HepG2 (cell line): ENCODE data around the gene HSCB. TPM values are rescaled to one million over a fixed set of nuclear protein-coding genes. Genes with fewer than 3 reads are reported as not detected.

Experiments used
- CREM ChIP-seq, 2 experiments: sonication (generic) in 1 of 2; formaldehyde crosslinking in 1 of 2; IDR thresholded peaks; 2 replicates each; pipeline versions ENCODE4 v1.4.0 to v1.6.1; 2016 to 2020; ENCODE audit warnings: antibody characterized with exemption in 1 of 2, mild to moderate bottlenecking in 1 of 2, missing genetic modification reagents in 1 of 2
- EP300 ChIP-seq, 3 experiments: sonication (generic) in 1 of 3; formaldehyde crosslinking in 1 of 3; IDR thresholded peaks; 2 replicates each; pipeline versions ENCODE4 v1.5.1 to v1.6.1; 2011 to 2020; ENCODE audit warnings: low read depth in 2 of 3, low read length in 2 of 3, borderline replicate concordance in 1 of 3, improper control_type of control experiment in 1 of 3, mild to moderate bottlenecking in 1 of 3, missing genetic modification reagents in 1 of 3, moderate library complexity in 1 of 3
- FOXK1 ChIP-seq: sonication (generic); formaldehyde crosslinking; IDR thresholded peaks from 2 replicates; pipeline ENCODE4 v1.4.0; 2020; ENCODE audit warnings: low read depth, missing genetic modification reagents, borderline replicate concordance
- GATA4 ChIP-seq: sonication (generic); IDR thresholded peaks from 2 replicates; pipeline ENCODE4 v1.6.1; 2016; ENCODE audit warnings: antibody characterized with exemption, low read depth, borderline replicate concordance
- IRF2 ChIP-seq: IDR thresholded peaks from 2 replicates; pipeline ENCODE4 v1.6.1; 2018; ENCODE audit warnings: missing genetic modification reagents, missing compliant biosample characterization
- KAT7 ChIP-seq: IDR thresholded peaks from 2 replicates; pipeline ENCODE4 v1.6.1; 2018; ENCODE audit warnings: borderline replicate concordance, missing compliant biosample characterization
- KDM3A ChIP-seq: IDR thresholded peaks from 2 replicates; pipeline ENCODE4 v1.6.1; 2018; ENCODE audit warnings: low read depth, missing compliant biosample characterization
- KLF12 ChIP-seq: sonication (generic); formaldehyde crosslinking; IDR thresholded peaks from 2 replicates; pipeline ENCODE4 v1.4.0; 2020; ENCODE audit warnings: missing genetic modification reagents, borderline replicate concordance
- KLF13 ChIP-seq: sonication (generic); formaldehyde crosslinking; IDR thresholded peaks from 2 replicates; pipeline ENCODE4 v1.4.0; 2020; ENCODE audit warnings: mild to moderate bottlenecking, missing genetic modification reagents
- RFX3 ChIP-seq: IDR thresholded peaks from 2 replicates; pipeline ENCODE4 v1.6.1; 2016; ENCODE audit warnings: missing biosample characterization, missing genetic modification reagents
- RXRA ChIP-seq: sonication (generic); formaldehyde crosslinking; IDR thresholded peaks from 2 replicates; pipeline ENCODE4 v1.5.1; 2020; ENCODE audit warnings: missing genetic modification reagents
- RXRB ChIP-seq: IDR thresholded peaks from 2 replicates; pipeline ENCODE4 v1.6.1; 2016; ENCODE audit warnings: borderline replicate concordance, missing genetic modification reagents, missing compliant biosample characterization
- SP4 ChIP-seq: sonication (generic); formaldehyde crosslinking; IDR thresholded peaks from 2 replicates; pipeline ENCODE4 v1.8.1; 2023; ENCODE audit warnings: mild to moderate bottlenecking, missing genetic modification reagents
- U2AF1 ChIP-seq: fragments of 200-400 bp; formaldehyde crosslinking; optimal IDR thresholded peaks from 2 replicates; pipeline ENCODE3; 2017; ENCODE audit warnings: mild to moderate bottlenecking, low read depth, low read length
- ZBTB8A ChIP-seq: sonication (generic); formaldehyde crosslinking; IDR thresholded peaks from 2 replicates; pipeline ENCODE4 v1.4.0; 2020; ENCODE audit warnings: mild to moderate bottlenecking, low read depth, missing genetic modification reagents, borderline replicate concordance
- ZNF432 ChIP-seq: sonication (generic); formaldehyde crosslinking; IDR thresholded peaks from 2 replicates; pipeline ENCODE4 v1.5.0; 2020; ENCODE audit warnings: missing genetic modification reagents, mild to moderate bottlenecking, borderline replicate concordance
- polyA plus RNA-seq, 8 experiments: library from polyadenylated mRNA; depleted of rRNA in 3 of 8; stranded (reverse) in 7 of 8; unstranded in 1 of 8; fragments of >200 nt; fragmentation: Illumina TruSeq in 4 of 8; extraction: Trizol in 4 of 8; gene quantifications; 2 replicates each; pipeline versions ENCODE4 v1.2.1 to v1.2.3, GENCODE V29; 2011 to 2016; ENCODE audit warnings: low read depth in 4 of 8, missing spikeins in 1 of 8, mixed read lengths in 1 of 8; ENCODE audit not compliant: insufficient read depth in 1 of 8
- total RNA-seq, 5 experiments: library from RNA; depleted of rRNA; stranded (reverse); fragments of >200 nt; fragmentation: Illumina TruSeq; extraction: Trizol; gene quantifications; 2 replicates each; pipeline ENCODE4 v1.2.3, GENCODE V29; 2016; ENCODE audit warnings: low read depth in 1 of 5
- TF ChIP-seq, protein P1 (sequence below): sonication (generic); formaldehyde crosslinking; IDR thresholded peaks from 2 replicates; pipeline ENCODE4 v1.4.0; 2020; ENCODE audit warnings: missing genetic modification reagents
- TF ChIP-seq, protein P2 (sequence below): sonication (generic); formaldehyde crosslinking; IDR thresholded peaks from 2 replicates; pipeline ENCODE4 v1.4.0; 2020; ENCODE audit warnings: missing genetic modification reagents
- TF ChIP-seq, protein P3 (sequence below): sonication (generic); formaldehyde crosslinking; IDR thresholded peaks from 2 replicates; pipeline ENCODE4 v1.9.0; 2022; ENCODE audit warnings: missing genetic modification reagents, mild to moderate bottlenecking, borderline replicate concordance

The HSCB gene
- total and polyA plus RNA-seq, 2 of the 13 experiments (the other 11 are each of a cell fraction or from before 2014, with no cell fraction given) = 15.4 to 20.9 TPM

DNA sequence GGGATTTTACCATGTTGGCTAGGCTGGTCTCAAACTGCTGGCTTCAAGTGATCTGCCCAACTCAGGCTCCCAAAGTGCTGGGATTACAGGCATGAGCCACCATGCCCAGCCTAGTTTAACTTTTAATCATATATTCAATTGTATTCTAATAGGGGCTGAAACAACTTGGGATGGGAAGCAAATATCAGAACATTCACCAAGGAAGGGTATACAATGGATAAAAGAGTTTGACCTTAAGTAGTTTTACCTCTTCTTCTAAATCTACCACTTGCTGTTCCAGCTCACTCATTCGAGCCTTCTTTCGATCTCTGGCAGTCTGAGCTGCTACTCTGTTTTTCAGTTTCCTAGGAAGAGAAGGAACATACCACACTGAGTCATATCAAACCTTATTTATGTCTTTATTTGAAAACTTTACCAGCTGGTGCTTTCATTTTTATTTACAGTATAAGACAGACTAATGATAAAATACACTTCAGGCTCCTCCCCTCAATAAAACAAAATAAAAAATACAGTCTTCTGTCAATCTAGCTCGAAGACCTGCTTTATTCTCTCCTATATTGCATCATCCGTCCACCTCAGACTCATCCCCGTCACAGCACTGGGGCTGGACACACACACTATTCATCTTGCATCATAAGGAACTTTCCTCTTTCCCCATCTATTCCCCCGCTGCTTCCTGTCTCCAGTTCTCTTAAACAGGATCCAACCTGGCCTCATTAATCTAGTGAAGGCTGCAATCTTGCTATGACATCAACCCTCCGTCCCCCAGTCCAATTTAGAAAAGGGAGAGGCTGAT lies 57.2 kb downstream of the HSCB start (continued):
- TF ChIP-seq U2AF1 (no peak), RFX3 (CRISPR knock-in tag) (no peak), ZNF432 (no peak), CREM (IDR thresholded peaks at IDR 0.05) (no peak), CREM (CRISPR knock-in tag; IDR thresholded peaks at IDR 0.05) (no peak), KLF12 (CRISPR knock-in tag) (no peak), ZBTB8A (no peak), KLF13 (CRISPR knock-in tag) (no peak), IRF2 (CRISPR knock-in tag) (0 out of 2 replicates have a peak, but pooled peaks have one; percentile 21), SP4 (CRISPR knock-in tag) (no peak), RXRB (CRISPR knock-in tag) (no peak), FOXK1 (CRISPR knock-in tag) (peak; percentile 42; the same call in 1 of the 2 replicates), KDM3A (CRISPR knock-in tag) (0 out of 2 replicates have a peak, but pooled peaks have one; percentile 13), EP300 (IDR thresholded peaks at IDR 0.05; ENCODE audit: low read depth in 2 of 2, low read length in 2 of 2) (0 out of 4 replicates have a peak, but pooled peaks of 1 of the 2 experiments have one; percentile 25), EP300 (CRISPR knock-in tag; IDR thresholded peaks at IDR 0.05; ENCODE audit: borderline replicate concordance) (no peak), RXRA (CRISPR knock-in tag) (no peak), KAT7 (CRISPR knock-in tag) (peak; percentile 56), GATA4 (no peak)
- TF ChIP-seq, protein P1, sequence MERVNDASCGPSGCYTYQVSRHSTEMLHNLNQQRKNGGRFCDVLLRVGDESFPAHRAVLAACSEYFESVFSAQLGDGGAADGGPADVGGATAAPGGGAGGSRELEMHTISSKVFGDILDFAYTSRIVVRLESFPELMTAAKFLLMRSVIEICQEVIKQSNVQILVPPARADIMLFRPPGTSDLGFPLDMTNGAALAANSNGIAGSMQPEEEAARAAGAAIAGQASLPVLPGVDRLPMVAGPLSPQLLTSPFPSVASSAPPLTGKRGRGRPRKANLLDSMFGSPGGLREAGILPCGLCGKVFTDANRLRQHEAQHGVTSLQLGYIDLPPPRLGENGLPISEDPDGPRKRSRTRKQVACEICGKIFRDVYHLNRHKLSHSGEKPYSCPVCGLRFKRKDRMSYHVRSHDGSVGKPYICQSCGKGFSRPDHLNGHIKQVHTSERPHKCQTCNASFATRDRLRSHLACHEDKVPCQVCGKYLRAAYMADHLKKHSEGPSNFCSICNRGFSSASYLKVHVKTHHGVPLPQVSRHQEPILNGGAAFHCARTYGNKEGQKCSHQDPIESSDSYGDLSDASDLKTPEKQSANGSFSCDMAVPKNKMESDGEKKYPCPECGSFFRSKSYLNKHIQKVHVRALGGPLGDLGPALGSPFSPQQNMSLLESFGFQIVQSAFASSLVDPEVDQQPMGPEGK (CRISPR knock-in tag) = peak; percentile 24; the same call in 1 of the 2 replicates
- TF ChIP-seq, protein P2, sequence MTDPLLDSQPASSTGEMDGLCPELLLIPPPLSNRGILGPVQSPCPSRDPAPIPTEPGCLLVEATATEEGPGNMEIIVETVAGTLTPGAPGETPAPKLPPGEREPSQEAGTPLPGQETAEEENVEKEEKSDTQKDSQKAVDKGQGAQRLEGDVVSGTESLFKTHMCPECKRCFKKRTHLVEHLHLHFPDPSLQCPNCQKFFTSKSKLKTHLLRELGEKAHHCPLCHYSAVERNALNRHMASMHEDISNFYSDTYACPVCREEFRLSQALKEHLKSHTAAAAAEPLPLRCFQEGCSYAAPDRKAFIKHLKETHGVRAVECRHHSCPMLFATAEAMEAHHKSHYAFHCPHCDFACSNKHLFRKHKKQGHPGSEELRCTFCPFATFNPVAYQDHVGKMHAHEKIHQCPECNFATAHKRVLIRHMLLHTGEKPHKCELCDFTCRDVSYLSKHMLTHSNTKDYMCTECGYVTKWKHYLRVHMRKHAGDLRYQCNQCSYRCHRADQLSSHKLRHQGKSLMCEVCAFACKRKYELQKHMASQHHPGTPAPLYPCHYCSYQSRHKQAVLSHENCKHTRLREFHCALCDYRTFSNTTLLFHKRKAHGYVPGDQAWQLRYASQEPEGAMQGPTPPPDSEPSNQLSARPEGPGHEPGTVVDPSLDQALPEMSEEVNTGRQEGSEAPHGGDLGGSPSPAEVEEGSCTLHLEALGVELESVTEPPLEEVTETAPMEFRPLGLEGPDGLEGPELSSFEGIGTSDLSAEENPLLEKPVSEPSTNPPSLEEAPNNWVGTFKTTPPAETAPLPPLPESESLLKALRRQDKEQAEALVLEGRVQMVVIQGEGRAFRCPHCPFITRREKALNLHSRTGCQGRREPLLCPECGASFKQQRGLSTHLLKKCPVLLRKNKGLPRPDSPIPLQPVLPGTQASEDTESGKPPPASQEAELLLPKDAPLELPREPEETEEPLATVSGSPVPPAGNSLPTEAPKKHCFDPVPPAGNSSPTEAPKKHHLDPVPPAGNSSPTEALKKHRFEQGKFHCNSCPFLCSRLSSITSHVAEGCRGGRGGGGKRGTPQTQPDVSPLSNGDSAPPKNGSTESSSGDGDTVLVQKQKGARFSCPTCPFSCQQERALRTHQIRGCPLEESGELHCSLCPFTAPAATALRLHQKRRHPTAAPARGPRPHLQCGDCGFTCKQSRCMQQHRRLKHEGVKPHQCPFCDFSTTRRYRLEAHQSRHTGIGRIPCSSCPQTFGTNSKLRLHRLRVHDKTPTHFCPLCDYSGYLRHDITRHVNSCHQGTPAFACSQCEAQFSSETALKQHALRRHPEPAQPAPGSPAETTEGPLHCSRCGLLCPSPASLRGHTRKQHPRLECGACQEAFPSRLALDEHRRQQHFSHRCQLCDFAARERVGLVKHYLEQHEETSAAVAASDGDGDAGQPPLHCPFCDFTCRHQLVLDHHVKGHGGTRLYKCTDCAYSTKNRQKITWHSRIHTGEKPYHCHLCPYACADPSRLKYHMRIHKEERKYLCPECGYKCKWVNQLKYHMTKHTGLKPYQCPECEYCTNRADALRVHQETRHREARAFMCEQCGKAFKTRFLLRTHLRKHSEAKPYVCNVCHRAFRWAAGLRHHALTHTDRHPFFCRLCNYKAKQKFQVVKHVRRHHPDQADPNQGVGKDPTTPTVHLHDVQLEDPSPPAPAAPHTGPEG (CRISPR knock-in tag) = no peak
- TF ChIP-seq, protein P3, sequence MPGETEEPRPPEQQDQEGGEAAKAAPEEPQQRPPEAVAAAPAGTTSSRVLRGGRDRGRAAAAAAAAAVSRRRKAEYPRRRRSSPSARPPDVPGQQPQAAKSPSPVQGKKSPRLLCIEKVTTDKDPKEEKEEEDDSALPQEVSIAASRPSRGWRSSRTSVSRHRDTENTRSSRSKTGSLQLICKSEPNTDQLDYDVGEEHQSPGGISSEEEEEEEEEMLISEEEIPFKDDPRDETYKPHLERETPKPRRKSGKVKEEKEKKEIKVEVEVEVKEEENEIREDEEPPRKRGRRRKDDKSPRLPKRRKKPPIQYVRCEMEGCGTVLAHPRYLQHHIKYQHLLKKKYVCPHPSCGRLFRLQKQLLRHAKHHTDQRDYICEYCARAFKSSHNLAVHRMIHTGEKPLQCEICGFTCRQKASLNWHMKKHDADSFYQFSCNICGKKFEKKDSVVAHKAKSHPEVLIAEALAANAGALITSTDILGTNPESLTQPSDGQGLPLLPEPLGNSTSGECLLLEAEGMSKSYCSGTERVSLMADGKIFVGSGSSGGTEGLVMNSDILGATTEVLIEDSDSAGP (CRISPR knock-in tag) = no peak
